ENCODE results near the gene GOLGA6L10.

Gene GOLGA6L10

DNA sequence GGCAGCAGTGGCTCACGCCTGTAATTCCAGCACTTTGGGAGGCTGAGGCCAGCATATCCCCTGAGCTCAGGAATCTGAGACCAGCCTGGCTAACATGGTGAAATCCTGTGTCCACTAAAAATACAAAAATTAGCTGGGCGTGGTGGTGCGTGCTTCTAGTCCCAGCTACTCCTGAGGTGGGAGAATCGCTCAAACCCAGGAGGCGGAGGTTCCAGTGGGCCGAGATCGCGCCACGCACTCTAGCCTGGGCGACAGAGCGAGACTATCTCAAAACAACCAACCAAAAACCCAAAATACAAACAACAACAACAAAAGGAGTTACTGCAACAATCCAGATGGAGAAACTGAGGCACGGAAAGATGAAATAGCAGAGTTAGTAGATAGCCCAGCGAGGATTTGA, 51.2 kb downstream of the GOLGA6L10 start:
- no peak for DNase-seq

DNA sequence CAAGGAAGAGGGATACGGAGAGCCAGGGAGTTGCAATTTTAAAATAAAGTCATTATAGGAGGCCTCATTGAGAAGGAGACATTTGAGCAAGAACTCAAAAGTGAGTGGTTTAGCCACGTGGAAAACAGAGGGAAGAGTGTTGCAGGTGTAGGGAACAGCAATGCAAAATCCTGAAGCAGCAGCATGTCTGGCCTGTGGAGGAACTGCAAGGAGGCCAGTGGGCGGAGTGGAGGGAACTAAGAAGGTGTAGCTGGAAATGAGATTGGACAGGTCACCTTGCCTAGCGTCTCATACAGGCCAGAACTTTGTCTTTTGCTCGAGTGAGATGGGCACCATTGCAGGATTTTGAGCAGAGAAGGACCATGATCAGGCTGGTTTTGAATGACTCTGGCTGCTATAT, 51.7 kb downstream of the GOLGA6L10 start:
- no peak for DNase-seq

DNA sequence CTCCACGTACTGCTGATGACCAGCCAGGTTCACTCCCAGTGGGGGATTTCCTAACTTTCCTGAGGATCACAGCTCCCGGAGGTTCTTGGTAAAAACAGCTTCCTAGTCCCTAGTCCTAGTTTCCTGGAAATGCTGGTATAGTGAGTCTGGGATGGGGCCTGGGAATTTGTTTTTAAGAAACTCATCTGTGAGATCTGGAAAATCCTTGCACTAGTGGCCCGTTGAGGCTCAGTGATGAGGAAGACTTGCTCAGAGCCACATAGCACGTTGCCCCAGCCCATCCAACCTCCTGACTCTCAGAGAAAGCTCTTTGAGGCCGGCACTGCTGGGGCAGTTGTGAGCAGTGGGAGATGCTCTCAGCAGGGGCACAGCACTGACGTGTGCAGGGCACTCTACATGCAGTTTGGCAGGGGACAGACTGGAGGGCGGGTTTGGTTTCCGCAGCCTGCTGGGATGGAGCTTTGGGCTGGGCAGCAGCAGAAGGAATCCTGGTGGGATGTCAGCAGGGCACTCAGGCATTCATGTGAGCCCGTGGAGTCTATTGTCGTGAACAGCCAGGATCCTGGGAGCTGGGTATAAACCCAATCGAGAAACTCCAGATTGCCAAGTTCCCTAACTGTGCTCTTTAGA, 55.1 kb downstream of the GOLGA6L10 start:
- DNase-seq: no peak

DNA sequence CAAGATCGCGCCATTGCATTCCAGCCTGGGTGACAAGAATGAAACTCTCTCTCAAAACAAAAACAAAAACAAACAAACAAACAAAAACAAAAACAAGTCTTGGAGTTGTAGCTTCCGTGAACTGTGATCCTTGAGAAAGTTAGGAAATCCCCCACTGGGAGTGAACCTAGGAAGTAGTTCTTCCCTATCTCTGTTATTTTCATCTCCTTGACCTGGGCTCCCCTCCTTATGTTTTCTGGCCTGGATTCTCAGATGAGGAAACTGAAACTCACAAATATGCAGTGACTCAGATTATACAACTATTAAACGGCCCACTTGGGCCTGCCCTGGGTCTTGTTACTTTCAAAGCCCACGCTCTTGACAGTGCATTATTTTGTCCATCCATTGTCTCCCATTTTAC, 57.0 kb downstream of the GOLGA6L10 start:
- DNase-seq: no peak

All from stimulated activated naive CD4-positive, alpha-beta T cell treated with Interleukin-2 at 50 U/mL for 16 hours (primary cell).